HepG2 (cell line): Measurements from ENCODE around the gene RPS5. TPM values are rescaled to one million over a fixed set of nuclear protein-coding genes. Genes with fewer than 3 reads are reported as not detected.
A peak's percentile ranks its signal among the peaks of the same experiment; 100 is the strongest.

Source experiments
- ATAC-seq: fragments of 200-7000 bp; cut with Tn5 transposase; 3 replicates; pipeline ENCODE4 v1.9.1; 2020; ENCODE audit warnings: mild to moderate bottlenecking, moderate library complexity
- BruUV-seq: library from RNA; stranded (reverse); fragments of 400-500 nt; replicated peaks from 2 replicates; lab custom pipeline; 2021; lab: Mats Ljungman, UMichigan
- CTCF ChIA-PET: fragments of 300-600 bp; formaldehyde crosslinking; extraction: SDS; loops from one replicate; lab custom pipeline; 2021; ENCODE audit warnings: low total read pairs, inconsistent platforms, low intra/inter-chr PET ratio; lab: Yijun Ruan, JAX
- POLR2A ChIA-PET: fragments of 350-600 bp; sonication (Branson Sonifier 250); formaldehyde crosslinking; loops from one replicate; lab custom pipeline; 2020; ENCODE audit warnings: antibody characterized with exemption, inconsistent platforms; lab: Yijun Ruan, JAX
- DNase-seq: peaks from one replicate; pipeline ENCODE4 v3.0.0-alpha.2; 2015; ENCODE audit warnings: low spot score
- FAIRE-seq: peaks from 3 replicates; lab custom pipeline; 2011; peaks lifted over from hg19 to GRCh38; lab: Jason Lieb, UNC
- H2AFZ ChIP-seq: one replicate; pipeline ENCODE4 v1.6.1; 2011; ENCODE audit warnings: low read length, inconsistent platforms
- H3K27ac ChIP-seq: fragments of 300-600 bp; 3 replicates; pipeline ENCODE4 v1.8.0; 2011; ENCODE audit warnings: mixed run types, mild to moderate bottlenecking, mixed read lengths, low read length, inconsistent platforms; ENCODE audit not compliant: insufficient read depth; ENCODE audit errors: extremely low read length
- H3K27me3 ChIP-seq, 2 experiments: fragments of 200-600 bp in 1 of 2; 2 replicates in 1 of 2; 3 replicates in 1 of 2; pipeline versions ENCODE4 v1.6.0 to v1.8.0; 2011; ENCODE audit warnings: low read length in 2 of 2, mild to moderate bottlenecking in 2 of 2, moderate library complexity in 2 of 2, inconsistent platforms in 1 of 2; ENCODE audit not compliant: insufficient read depth in 2 of 2, control insufficient read depth in 1 of 2
- H3K36me3 ChIP-seq, 2 experiments: fragments of 200-600 bp in 1 of 2; replicated peaks in 1 of 2; 2 replicates in 1 of 2; 3 replicates in 1 of 2; pipeline versions ENCODE4 v1.5.1 to v1.8.0; 2011; ENCODE audit warnings: low read length in 2 of 2, inconsistent platforms in 1 of 2; ENCODE audit not compliant: insufficient read depth in 2 of 2, control insufficient read depth in 1 of 2
- H3K4me1 ChIP-seq: 2 replicates; pipeline ENCODE4 v1.5.1; 2012; ENCODE audit warnings: low read length, inconsistent platforms; ENCODE audit not compliant: insufficient read depth
- H3K4me2 ChIP-seq: 2 replicates; pipeline ENCODE4 v1.6.0; 2011; ENCODE audit warnings: low read depth, low read length, inconsistent platforms
- H3K4me3 ChIP-seq, 3 experiments: fragments of 200-600 bp in 1 of 3; sonication (generic), shearing (Covaris generic) in 1 of 3; replicated peaks in 1 of 3; 2 replicates each; pipeline ENCODE4 v1.5.1; 2011 to 2016; ENCODE audit warnings: low read length in 3 of 3, inconsistent platforms in 2 of 3, low read depth in 2 of 3, mild to moderate bottlenecking in 2 of 3, control low read depth in 1 of 3, mixed read lengths in 1 of 3; ENCODE audit not compliant: insufficient read depth in 1 of 3
- H3K79me2 ChIP-seq: one replicate; pipeline ENCODE4 v1.6.1; 2011; ENCODE audit warnings: low read length, inconsistent platforms; ENCODE audit not compliant: insufficient read depth
- H3K9ac ChIP-seq: 2 replicates; pipeline ENCODE4 v1.6.0; 2011; ENCODE audit warnings: mild to moderate bottlenecking, low read depth, low read length, inconsistent platforms; ENCODE audit not compliant: insufficient read depth
- H3K9me3 ChIP-seq: 2 replicates; pipeline ENCODE4 v1.5.1; 2012; ENCODE audit warnings: mild to moderate bottlenecking, low read length
- H4K20me1 ChIP-seq: 2 replicates; pipeline ENCODE4 v1.6.0; 2011; ENCODE audit warnings: inconsistent platforms, mild to moderate bottlenecking, low read length, moderate library complexity; ENCODE audit not compliant: insufficient read depth
- FOXA1 ChIP-seq, 2 experiments: fragments of 450-650 bp in 1 of 2; sonication (generic) in 1 of 2; formaldehyde crosslinking in 1 of 2; IDR thresholded peaks; 2 replicates each; pipeline versions ENCODE4 v1.4.0 to v1.6.1; 2016 to 2020; ENCODE audit warnings: missing genetic modification reagents in 1 of 2
- MAFF ChIP-seq: IDR thresholded peaks from 2 replicates; pipeline ENCODE4 v1.6.1; 2011; ENCODE audit warnings: low read depth, low read length, improper control_type of control experiment
- MAFK ChIP-seq, 2 experiments: IDR thresholded peaks in 1 of 2; conservative IDR thresholded peaks in 1 of 2; 2 replicates each; pipeline ENCODE4 v1.6.1; 2011; ENCODE audit warnings: improper control_type of control experiment in 2 of 2, low read length in 2 of 2
- NR2C2 ChIP-seq: sonication (generic); formaldehyde crosslinking; IDR thresholded peaks from 2 replicates; pipeline ENCODE4 v1.4.0; 2020; ENCODE audit warnings: missing genetic modification reagents, mild to moderate bottlenecking, moderate library complexity, borderline replicate concordance
- POLR2A ChIP-seq, 2 experiments: IDR thresholded peaks; 2 replicates each; pipeline ENCODE4 v1.6.1; 2011; ENCODE audit warnings: low read depth in 2 of 2, low read length in 2 of 2, mild to moderate bottlenecking in 1 of 2, moderate library complexity in 1 of 2; ENCODE audit not compliant: insufficient read depth in 1 of 2
- RBFOX2 ChIP-seq: fragments of 200-400 bp; formaldehyde crosslinking; IDR thresholded peaks from 2 replicates; pipeline ENCODE4 v1.6.1; 2017; ENCODE audit warnings: low read depth, mild to moderate bottlenecking, low read length
- SKI ChIP-seq: fragments of 450-650 bp; IDR thresholded peaks from one replicate; pipeline ENCODE4 v1.6.1; 2018; ENCODE audit warnings: mild to moderate bottlenecking; ENCODE audit not compliant: partially characterized antibody
- SMAD9 ChIP-seq: sonication (generic); formaldehyde crosslinking; IDR thresholded peaks from 2 replicates; pipeline ENCODE4 v1.5.1; 2020; ENCODE audit warnings: mild to moderate bottlenecking, missing genetic modification reagents
- SNAPC2 ChIP-seq: sonication (generic); formaldehyde crosslinking; IDR thresholded peaks from 2 replicates; pipeline ENCODE4 v1.8.1; 2022; ENCODE audit warnings: mild to moderate bottlenecking, missing genetic modification reagents
- SOX6 ChIP-seq, 2 experiments: fragments of 450-650 bp in 1 of 2; sonication (generic) in 1 of 2; formaldehyde crosslinking in 1 of 2; IDR thresholded peaks; 2 replicates each; pipeline versions ENCODE4 v1.4.0 to v1.6.1; 2017 to 2020; ENCODE audit warnings: antibody characterized with exemption in 1 of 2, mild to moderate bottlenecking in 1 of 2, missing genetic modification reagents in 1 of 2
- ZNF136 ChIP-seq: sonication (generic); formaldehyde crosslinking; IDR thresholded peaks from 2 replicates; pipeline ENCODE4 v1.8.1; 2022; ENCODE audit warnings: low read depth, mild to moderate bottlenecking, moderate library complexity, missing genetic modification reagents
- ZNF343 ChIP-seq: sonication (generic); formaldehyde crosslinking; IDR thresholded peaks from 2 replicates; pipeline ENCODE4 v1.4.0; 2020; ENCODE audit warnings: mild to moderate bottlenecking, missing genetic modification reagents
- ZNF768 ChIP-seq: sonication (generic); formaldehyde crosslinking; IDR thresholded peaks from 2 replicates; pipeline ENCODE4 v1.4.0; 2020; ENCODE audit warnings: missing genetic modification reagents
- ZSCAN12 ChIP-seq: sonication (generic); formaldehyde crosslinking; IDR thresholded peaks from 2 replicates; pipeline ENCODE4 v1.9.0; 2021; ENCODE audit warnings: mild to moderate bottlenecking, missing genetic modification reagents
- WGBS: methylation state at CpG from one replicate; pipeline ENCODE4 v1.1.6; 2017; ENCODE audit warnings: low lambda C conversion rate; 5-methylcytosine and 5-hydroxymethylcytosine counted together
- in situ Hi-C: cut with HindIII; loops from 2 replicates; pipeline ENCODE4 v1.10.0; 2017; ENCODE audit warnings: low pct_unique_long_range_greater_than_20kb; ENCODE audit not compliant: extremely low pct_ligation_motif_present
- intact Hi-C: fragments of 100-400 bp; cut with micrococcal nuclease; formaldehyde crosslinking; loops from one replicate; pipeline ENCODE4 v1.10.0; 2022; ENCODE audit not compliant: unreplicated experiment
- polyA plus RNA-seq, 8 experiments: library from polyadenylated mRNA; depleted of rRNA in 3 of 8; stranded (reverse) in 7 of 8; unstranded in 1 of 8; fragments of >200 nt; fragmentation: Illumina TruSeq in 4 of 8; extraction: Trizol in 4 of 8; gene quantifications; 2 replicates each; pipeline versions ENCODE4 v1.2.1 to v1.2.3, GENCODE V29; 2011 to 2016; ENCODE audit warnings: low read depth in 4 of 8, missing spikeins in 1 of 8, mixed read lengths in 1 of 8; ENCODE audit not compliant: insufficient read depth in 1 of 8
- total RNA-seq, 5 experiments: library from RNA; depleted of rRNA; stranded (reverse); fragments of >200 nt; fragmentation: Illumina TruSeq; extraction: Trizol; gene quantifications; 2 replicates each; pipeline ENCODE4 v1.2.3, GENCODE V29; 2016; ENCODE audit warnings: low read depth in 1 of 5

The RPS5 gene
- total and polyA plus RNA-seq, 2 of the 13 experiments (the other 11 are each of a cell fraction or from before 2014, with no cell fraction given) = 1,544 to 4,408 TPM

- POLR2A ChIA-PET = no interaction called here
- Histone ChIP-seq H3K27me3 (no peaks in the 10 kb centered on the region), H3K4me3 (no peak overlapping the region), H4K20me1 (peaks cover 37% of the 10 kb centered on the region), H3K27ac (no peak overlapping the region), H2AFZ (no peak overlapping the region), H3K4me1 (peaks cover 22% of the 10 kb centered on the region), H3K79me2 (peaks cover 23% of the 10 kb centered on the region), H3K9ac (no peak overlapping the region), H3K9me3 (no peaks in the 10 kb centered on the region), H3K4me2 (no peak overlapping the region), H3K36me3 (peaks cover 12 to 53% of the 10 kb centered on the region in 2 experiments)
- no TSS peak for BruUV-seq
- intact Hi-C loops (no loop called here), in situ Hi-C loops (no loop called here)
- ATAC-seq = no peak
- CTCF ChIA-PET = no interaction called here
- DNase-seq = no peak
- TF ChIP-seq RBFOX2 = peak; percentile 27; the same call in 1 of the 2 replicates
- TF ChIP-seq SKI = no peak
- FAIRE-seq = no peak
- WGBS = 97% methylated on average over 4 of the region's 4 CpGs
Observed at GRCh38 chr19:58393725-58394033, 6.6 kb downstream of the RPS5 start.

- DNase-seq = no peak
- peaks cover 21% of the 10 kb centered on the region for H3K4me1 ChIP-seq
- no peaks in the 10 kb centered on the region for H3K9me3 ChIP-seq
- TF ChIP-seq FOXA1 (IDR thresholded peaks at IDR 0.05) (no peak), FOXA1 (CRISPR knock-in tag; IDR thresholded peaks at IDR 0.05) (no peak), MAFK (conservative IDR thresholded peaks at IDR 0.05 in 1 of 2, IDR thresholded peaks at IDR 0.05 in 1 of 2; ENCODE audit: low read length in 2 of 2) (peak; percentile 38 to 60; a peak in 3 of 4 replicates), SOX6 (IDR thresholded peaks at IDR 0.05) (no peak), SOX6 (CRISPR knock-in tag; IDR thresholded peaks at IDR 0.05) (no peak), POLR2A (IDR thresholded peaks at IDR 0.05; ENCODE audit: insufficient read depth in 1 of 2, low read depth in 2 of 2, low read length in 2 of 2) (peak in 1 of 2 experiments; percentile 21; a peak in 1 of 4 replicates), SNAPC2 (CRISPR knock-in tag) (no peak), ZNF343 (CRISPR knock-in tag) (0 out of 2 replicates have a peak, but pooled peaks have one; percentile 33), ZSCAN12 (no peak), NR2C2 (no peak), MAFF (peak; percentile 41), ZNF136 (CRISPR knock-in tag) (no peak), ZNF768 (CRISPR knock-in tag) (no peak), SMAD9 (no peak)
- peaks cover 12 to 47% of the 10 kb centered on the region in 2 experiments for H3K36me3 ChIP-seq
- ChIA-PET POLR2A (no interaction called here), CTCF (no interaction called here)
- H4K20me1 ChIP-seq = peaks cover 32% of the 10 kb centered on the region
- in situ Hi-C loops (no loop called here), intact Hi-C loops (no loop called here)
- 88% methylated on average over 1 of the region's 3 CpGs for WGBS
- H3K27me3 ChIP-seq = no peaks in the 10 kb centered on the region
- no peak overlapping the region for H3K4me3 ChIP-seq
- peak; percentile 1; the same call in 2 of the 3 replicates for ATAC-seq
- FAIRE-seq = no peak
- no peak overlapping the region for H3K4me2 ChIP-seq
- H3K9ac ChIP-seq = no peak overlapping the region
- H2AFZ ChIP-seq = no peak overlapping the region
- peaks cover 14% of the 10 kb centered on the region for H3K79me2 ChIP-seq
- BruUV-seq = no TSS peak
- no peak overlapping the region for H3K27ac ChIP-seq
Observed at GRCh38 chr19:58394821-58395219, 7.8 kb downstream of the RPS5 start.
